HepG2 (cell line): ENCODE measurements around the gene BACH2. TPM values are rescaled to one million over a fixed set of nuclear protein-coding genes. Genes with fewer than 3 reads are reported as not detected.
"Not testable (repeated sequence)": the region's sequence is repeated elsewhere in the genome, so short reads cannot be mapped to it uniquely, and the experiment has no call there.

ENCODE experiments used
- ATAC-seq: fragments of 200-7000 bp; cut with Tn5 transposase; 3 replicates; pipeline ENCODE4 v1.9.1; 2020; ENCODE audit warnings: mild to moderate bottlenecking, moderate library complexity
- BruUV-seq: library from RNA; stranded (reverse); fragments of 400-500 nt; replicated peaks from 2 replicates; lab custom pipeline; 2021; lab: Mats Ljungman, UMichigan
- CTCF ChIA-PET: fragments of 300-600 bp; formaldehyde crosslinking; extraction: SDS; loops from one replicate; lab custom pipeline; 2021; ENCODE audit warnings: low total read pairs, inconsistent platforms, low intra/inter-chr PET ratio; lab: Yijun Ruan, JAX
- POLR2A ChIA-PET: fragments of 350-600 bp; sonication (Branson Sonifier 250); formaldehyde crosslinking; loops from one replicate; lab custom pipeline; 2020; ENCODE audit warnings: antibody characterized with exemption, inconsistent platforms; lab: Yijun Ruan, JAX
- DNase-seq: peaks from one replicate; pipeline ENCODE4 v3.0.0-alpha.2; 2015; ENCODE audit warnings: low spot score
- FAIRE-seq: peaks from 3 replicates; lab custom pipeline; 2011; peaks lifted over from hg19 to GRCh38; lab: Jason Lieb, UNC
- H2AFZ ChIP-seq: one replicate; pipeline ENCODE4 v1.6.1; 2011; ENCODE audit warnings: low read length, inconsistent platforms
- H3K27ac ChIP-seq: fragments of 300-600 bp; 3 replicates; pipeline ENCODE4 v1.8.0; 2011; ENCODE audit warnings: mixed run types, mild to moderate bottlenecking, mixed read lengths, low read length, inconsistent platforms; ENCODE audit not compliant: insufficient read depth; ENCODE audit errors: extremely low read length
- H3K27me3 ChIP-seq, 2 experiments: fragments of 200-600 bp in 1 of 2; 2 replicates in 1 of 2; 3 replicates in 1 of 2; pipeline versions ENCODE4 v1.6.0 to v1.8.0; 2011; ENCODE audit warnings: low read length in 2 of 2, mild to moderate bottlenecking in 2 of 2, moderate library complexity in 2 of 2, inconsistent platforms in 1 of 2; ENCODE audit not compliant: insufficient read depth in 2 of 2, control insufficient read depth in 1 of 2
- H3K36me3 ChIP-seq, 2 experiments: fragments of 200-600 bp in 1 of 2; replicated peaks in 1 of 2; 2 replicates in 1 of 2; 3 replicates in 1 of 2; pipeline versions ENCODE4 v1.5.1 to v1.8.0; 2011; ENCODE audit warnings: low read length in 2 of 2, inconsistent platforms in 1 of 2; ENCODE audit not compliant: insufficient read depth in 2 of 2, control insufficient read depth in 1 of 2
- H3K4me1 ChIP-seq: 2 replicates; pipeline ENCODE4 v1.5.1; 2012; ENCODE audit warnings: low read length, inconsistent platforms; ENCODE audit not compliant: insufficient read depth
- H3K4me2 ChIP-seq: 2 replicates; pipeline ENCODE4 v1.6.0; 2011; ENCODE audit warnings: low read depth, low read length, inconsistent platforms
- H3K4me3 ChIP-seq, 3 experiments: fragments of 200-600 bp in 1 of 3; sonication (generic), shearing (Covaris generic) in 1 of 3; replicated peaks in 1 of 3; 2 replicates each; pipeline ENCODE4 v1.5.1; 2011 to 2016; ENCODE audit warnings: low read length in 3 of 3, inconsistent platforms in 2 of 3, low read depth in 2 of 3, mild to moderate bottlenecking in 2 of 3, control low read depth in 1 of 3, mixed read lengths in 1 of 3; ENCODE audit not compliant: insufficient read depth in 1 of 3
- H3K79me2 ChIP-seq: one replicate; pipeline ENCODE4 v1.6.1; 2011; ENCODE audit warnings: low read length, inconsistent platforms; ENCODE audit not compliant: insufficient read depth
- H3K9ac ChIP-seq: 2 replicates; pipeline ENCODE4 v1.6.0; 2011; ENCODE audit warnings: mild to moderate bottlenecking, low read depth, low read length, inconsistent platforms; ENCODE audit not compliant: insufficient read depth
- H3K9me3 ChIP-seq: 2 replicates; pipeline ENCODE4 v1.5.1; 2012; ENCODE audit warnings: mild to moderate bottlenecking, low read length
- H4K20me1 ChIP-seq: 2 replicates; pipeline ENCODE4 v1.6.0; 2011; ENCODE audit warnings: inconsistent platforms, mild to moderate bottlenecking, low read length, moderate library complexity; ENCODE audit not compliant: insufficient read depth
- FOXP4 ChIP-seq: sonication (generic); formaldehyde crosslinking; IDR thresholded peaks from 2 replicates; pipeline ENCODE4 v1.4.0; 2020; ENCODE audit warnings: missing genetic modification reagents
- THAP7 ChIP-seq: sonication (generic); formaldehyde crosslinking; IDR thresholded peaks from 2 replicates; pipeline ENCODE4 v1.8.1; 2023; ENCODE audit warnings: mild to moderate bottlenecking, missing genetic modification reagents
- ZFP37 ChIP-seq: sonication (generic); formaldehyde crosslinking; IDR thresholded peaks from 2 replicates; pipeline ENCODE4 v1.4.0; 2020; ENCODE audit warnings: missing genetic modification reagents, borderline replicate concordance
- ZNF329 ChIP-seq: sonication (generic); formaldehyde crosslinking; IDR thresholded peaks from 2 replicates; pipeline ENCODE4 v1.9.0; 2021; ENCODE audit warnings: low read depth, mild to moderate bottlenecking, missing genetic modification reagents
- WGBS: methylation state at CpG from one replicate; pipeline ENCODE4 v1.1.6; 2017; ENCODE audit warnings: low lambda C conversion rate; 5-methylcytosine and 5-hydroxymethylcytosine counted together
- in situ Hi-C: cut with HindIII; loops from 2 replicates; pipeline ENCODE4 v1.10.0; 2017; ENCODE audit warnings: low pct_unique_long_range_greater_than_20kb; ENCODE audit not compliant: extremely low pct_ligation_motif_present
- intact Hi-C: fragments of 100-400 bp; cut with micrococcal nuclease; formaldehyde crosslinking; loops from one replicate; pipeline ENCODE4 v1.10.0; 2022; ENCODE audit not compliant: unreplicated experiment
- polyA plus RNA-seq, 8 experiments: library from polyadenylated mRNA; depleted of rRNA in 3 of 8; stranded (reverse) in 7 of 8; unstranded in 1 of 8; fragments of >200 nt; fragmentation: Illumina TruSeq in 4 of 8; extraction: Trizol in 4 of 8; gene quantifications; 2 replicates each; pipeline versions ENCODE4 v1.2.1 to v1.2.3, GENCODE V29; 2011 to 2016; ENCODE audit warnings: low read depth in 4 of 8, missing spikeins in 1 of 8, mixed read lengths in 1 of 8; ENCODE audit not compliant: insufficient read depth in 1 of 8
- total RNA-seq, 5 experiments: library from RNA; depleted of rRNA; stranded (reverse); fragments of >200 nt; fragmentation: Illumina TruSeq; extraction: Trizol; gene quantifications; 2 replicates each; pipeline ENCODE4 v1.2.3, GENCODE V29; 2016; ENCODE audit warnings: low read depth in 1 of 5

Gene BACH2
- total and polyA plus RNA-seq, 2 of the 13 experiments (the other 11 are each of a cell fraction or from before 2014, with no cell fraction given): 0.01 TPM; not detected in 1

GRCh38 chr6:90336388-90336947 is 39.8 kb upstream of the BACH2 start (continued):
- TF ChIP-seq THAP7: no peak

- Histone ChIP-seq H4K20me1 (no peaks in the 10 kb centered on the region), H3K9me3 (no peaks in the 10 kb centered on the region)
- POLR2A ChIA-PET: no interaction called here
- no peak for FAIRE-seq
- TF ChIP-seq ZFP37 (CRISPR knock-in tag) (no peak), FOXP4 (CRISPR knock-in tag) (no peak), ZNF329 (CRISPR knock-in tag) (no peak)
- TF ChIP-seq, all 625 proteins: peak for 0
- Histone ChIP-seq H3K4me3 (no peak overlapping the region), H3K9ac (no peak overlapping the region), H2AFZ (no peak overlapping the region), H3K4me1 (no peaks in the 10 kb centered on the region), H3K27me3 (no peaks in the 10 kb centered on the region), H3K79me2 (no peaks in the 10 kb centered on the region), H3K27ac (no peak overlapping the region), H3K4me2 (no peak overlapping the region), H3K36me3 (no peaks in the 10 kb centered on the region)
- no TSS peak for BruUV-seq
- intact Hi-C loops: no loop called here
- in situ Hi-C loops: no loop called here
- CTCF ChIA-PET: no interaction called here
- ATAC-seq (no peak), DNase-seq (no peak)
- 11% methylated on average over 1 of the region's 1 CpG for WGBS
These were observed 37.3 kb upstream of the BACH2 start for GRCh38 chr6:90333928-90334327.

GRCh38 chr6:90332978-90333543 is 36.4 kb upstream of the BACH2 start:
- H4K20me1 ChIP-seq, H3K9ac ChIP-seq, H3K36me3 ChIP-seq, H3K27me3 ChIP-seq, H3K4me2 ChIP-seq, POLR2A ChIA-PET, CTCF ChIA-PET, H3K27ac ChIP-seq, intact Hi-C loops, H3K4me1 ChIP-seq, ATAC-seq, H2AFZ ChIP-seq, H3K79me2 ChIP-seq, BruUV-seq, DNase-seq, H3K9me3 ChIP-seq, in situ Hi-C loops, H3K4me3 ChIP-seq, FAIRE-seq: not testable (repeated sequence)
- WGBS: 6% methylated on average over 2 of the region's 2 CpGs
